ENCODE results near the gene ATP8A2.
A peak's percentile ranks its signal among the peaks of the same experiment; 100 is the strongest.

Gene ATP8A2

GRCh38 chr13:25372284-25373081, 709 bp downstream of the ATP8A2 start:
- DNase-seq (ENCODE audit: low spot score), result no peak
- Histone ChIP-seq H3K27me3 (ENCODE audit: insufficient read depth, poor library complexity, severe bottlenecking) (peaks cover 54% of the 10 kb centered on the region), H3K4me3 (ENCODE audit: severe bottlenecking) (peak overlapping the region; percentile 37), H3K27ac (ENCODE audit: poor library complexity, severe bottlenecking) (no peak overlapping the region), H3K9me3 (ENCODE audit: severe bottlenecking) (no peaks in the 10 kb centered on the region), H3K4me1 (ENCODE audit: insufficient read depth, poor library complexity, severe bottlenecking) (no peaks in the 10 kb centered on the region), H3K36me3 (ENCODE audit: low read depth) (no peaks in the 10 kb centered on the region)
- ATAC-seq (ENCODE audit: low read depth), result peak; percentile 33; the same call in 2 of the 3 replicates
- no peak for TF ChIP-seq CTCF (IDR thresholded peaks at IDR 0.05; ENCODE audit: poor library complexity, severe bottlenecking)

GRCh38 chr13:25375727-25376358, 4.1 kb downstream of the ATP8A2 start:
- Histone ChIP-seq H3K36me3 (ENCODE audit: low read depth) (no peaks in the 10 kb centered on the region), H3K4me3 (ENCODE audit: severe bottlenecking) (no peak overlapping the region), H3K9me3 (ENCODE audit: severe bottlenecking) (no peaks in the 10 kb centered on the region), H3K27me3 (ENCODE audit: insufficient read depth, poor library complexity, severe bottlenecking) (peaks cover 38% of the 10 kb centered on the region), H3K4me1 (ENCODE audit: insufficient read depth, poor library complexity, severe bottlenecking) (no peaks in the 10 kb centered on the region), H3K27ac (ENCODE audit: poor library complexity, severe bottlenecking) (no peak overlapping the region)
- TF ChIP-seq CTCF (IDR thresholded peaks at IDR 0.05; ENCODE audit: poor library complexity, severe bottlenecking), result peak; percentile 80
- ATAC-seq (ENCODE audit: low read depth) (0 out of 3 replicates have a peak, but pooled peaks have one; percentile 34), DNase-seq (ENCODE audit: low spot score) (no peak)

GRCh38 chr13:25377244-25377962, 5.6 kb downstream of the ATP8A2 start:
- no peaks in the 10 kb centered on the region for H3K36me3 ChIP-seq (ENCODE audit: low read depth)
- H3K4me3 ChIP-seq (ENCODE audit: severe bottlenecking), result no peak overlapping the region
- no peak for TF ChIP-seq CTCF (IDR thresholded peaks at IDR 0.05; ENCODE audit: poor library complexity, severe bottlenecking)
- H3K27ac ChIP-seq (ENCODE audit: poor library complexity, severe bottlenecking), result no peak overlapping the region
- no peaks in the 10 kb centered on the region for H3K4me1 ChIP-seq (ENCODE audit: insufficient read depth, poor library complexity, severe bottlenecking)
- peaks cover 26% of the 10 kb centered on the region for H3K27me3 ChIP-seq (ENCODE audit: insufficient read depth, poor library complexity, severe bottlenecking)
- H3K9me3 ChIP-seq (ENCODE audit: severe bottlenecking), result no peaks in the 10 kb centered on the region
- ATAC-seq (ENCODE audit: low read depth) (no peak), DNase-seq (ENCODE audit: low spot score) (no peak)

GRCh38 chr13:25378528-25378927, 6.8 kb downstream of the ATP8A2 start:
- no peak overlapping the region for H3K27ac ChIP-seq (ENCODE audit: poor library complexity, severe bottlenecking)
- no peaks in the 10 kb centered on the region for H3K36me3 ChIP-seq (ENCODE audit: low read depth)
- H3K4me1 ChIP-seq (ENCODE audit: insufficient read depth, poor library complexity, severe bottlenecking), result no peaks in the 10 kb centered on the region
- ATAC-seq (ENCODE audit: low read depth), result no peak
- H3K4me3 ChIP-seq (ENCODE audit: severe bottlenecking), result no peak overlapping the region
- DNase-seq (ENCODE audit: low spot score), result no peak
- no peak for TF ChIP-seq CTCF (IDR thresholded peaks at IDR 0.05; ENCODE audit: poor library complexity, severe bottlenecking)
- H3K27me3 ChIP-seq (ENCODE audit: insufficient read depth, poor library complexity, severe bottlenecking), result peaks cover 15% of the 10 kb centered on the region
- no peaks in the 10 kb centered on the region for H3K9me3 ChIP-seq (ENCODE audit: severe bottlenecking)

Data from RWPE2 (cell line).